ENCODE results near the gene NRTN. TPM values are rescaled to one million over a fixed set of nuclear protein-coding genes. Genes with fewer than 3 reads are reported as not detected.

Gene NRTN
- polyA plus RNA-seq, 3 donors: not detected

DNA sequence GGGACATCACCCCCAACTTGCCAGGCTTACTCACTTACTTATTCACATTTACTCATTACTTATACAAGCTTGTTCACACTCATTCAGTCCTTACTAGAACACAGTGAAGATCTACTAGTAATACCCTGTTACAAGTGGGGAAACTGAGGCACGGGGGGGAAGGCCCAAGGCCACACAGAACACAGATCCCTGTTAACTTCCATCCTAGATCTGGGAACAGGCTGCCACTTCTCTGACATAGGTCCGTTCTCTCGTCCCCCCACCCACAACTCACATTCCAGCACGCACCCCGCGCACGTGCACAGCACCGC lies 1.5 kb upstream of the NRTN start:
- Histone ChIP-seq H3K79me2 (ENCODE audit: insufficient read depth, low read length) (no peaks in the 10 kb centered on the region), H4K20me1 (ENCODE audit: insufficient read depth, low read length) (no peaks in the 10 kb centered on the region), H3K27ac (ENCODE audit: low read depth in 1 of 2, low read length in 2 of 2) (no peak overlapping the region), H3K4me1 (ENCODE audit: control insufficient read depth in 1 of 2, insufficient read depth in 2 of 2, low read length in 2 of 2) (peaks cover 15 to 16% of the 10 kb centered on the region in 2 donors), H3K4me2 (replicated peaks; ENCODE audit: extremely low read depth, low read length, poor library complexity, severe bottlenecking) (peak overlapping the region; percentile 77), H3K36me3 (replicated peaks in 1 of 2; ENCODE audit: control insufficient read depth in 1 of 2, insufficient read depth in 2 of 2, low read length in 2 of 2) (no peaks in the 10 kb centered on the region), H3K9me3 (replicated peaks in 1 of 2; ENCODE audit: control insufficient read depth in 1 of 2, insufficient read depth in 1 of 2, low read length in 2 of 2) (peaks cover 10 to 17% of the 10 kb centered on the region in 2 donors), H2AFZ (ENCODE audit: insufficient read depth, low read depth, low read length, poor library complexity, severe bottlenecking) (peak overlapping the region; percentile 74), H3K4me3 (replicated peaks in 1 of 3; ENCODE audit: low read depth in 2 of 3, low read length in 3 of 3) (peak overlapping the region in 2 of 3 experiments; percentile 27 to 67), H3K27me3 (ENCODE audit: control insufficient read depth in 2 of 2, insufficient read depth in 2 of 2, low read length in 2 of 2) (peaks cover 10 to 55% of the 10 kb centered on the region in 2 donors), H3K9ac (ENCODE audit: insufficient read depth, low read length, poor library complexity, severe bottlenecking) (no peak overlapping the region)
- intact Hi-C loops (cut with micrococcal nuclease): loop anchor here (5.0 to 10.0 kb wide), 2 partner anchors 219 to 221 kb away; no protein-coding TSS in a partner anchor
- H3K36me3 Mint-ChIP-seq: peaks cover 2 to 6% of the 10 kb centered on the region in 2 donors
- peak overlapping the region; percentile 43 to 86 for H3K4me3 Mint-ChIP-seq
- H3K27ac Mint-ChIP-seq: no peak overlapping the region
- no peak for DNase-seq
- H3K4me1 Mint-ChIP-seq: peaks cover 21% of the 10 kb centered on the region
- TF ChIP-seq, protein P1, sequence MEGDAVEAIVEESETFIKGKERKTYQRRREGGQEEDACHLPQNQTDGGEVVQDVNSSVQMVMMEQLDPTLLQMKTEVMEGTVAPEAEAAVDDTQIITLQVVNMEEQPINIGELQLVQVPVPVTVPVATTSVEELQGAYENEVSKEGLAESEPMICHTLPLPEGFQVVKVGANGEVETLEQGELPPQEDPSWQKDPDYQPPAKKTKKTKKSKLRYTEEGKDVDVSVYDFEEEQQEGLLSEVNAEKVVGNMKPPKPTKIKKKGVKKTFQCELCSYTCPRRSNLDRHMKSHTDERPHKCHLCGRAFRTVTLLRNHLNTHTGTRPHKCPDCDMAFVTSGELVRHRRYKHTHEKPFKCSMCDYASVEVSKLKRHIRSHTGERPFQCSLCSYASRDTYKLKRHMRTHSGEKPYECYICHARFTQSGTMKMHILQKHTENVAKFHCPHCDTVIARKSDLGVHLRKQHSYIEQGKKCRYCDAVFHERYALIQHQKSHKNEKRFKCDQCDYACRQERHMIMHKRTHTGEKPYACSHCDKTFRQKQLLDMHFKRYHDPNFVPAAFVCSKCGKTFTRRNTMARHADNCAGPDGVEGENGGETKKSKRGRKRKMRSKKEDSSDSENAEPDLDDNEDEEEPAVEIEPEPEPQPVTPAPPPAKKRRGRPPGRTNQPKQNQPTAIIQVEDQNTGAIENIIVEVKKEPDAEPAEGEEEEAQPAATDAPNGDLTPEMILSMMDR (IDR thresholded peaks at IDR 0.05): no peak
- 17% methylated on average over 8 of the region's 8 CpGs for WGBS (ENCODE audit: insufficient coverage)
- peaks cover 0 to 25% (median 13%) of the 10 kb centered on the region in 7 donors for H3K9me3 Mint-ChIP-seq
- peaks cover 69 to 87% (median 79%) of the 10 kb centered on the region in 3 donors for H3K27me3 Mint-ChIP-seq (ENCODE audit: low read depth in 3 of 3)

DNA sequence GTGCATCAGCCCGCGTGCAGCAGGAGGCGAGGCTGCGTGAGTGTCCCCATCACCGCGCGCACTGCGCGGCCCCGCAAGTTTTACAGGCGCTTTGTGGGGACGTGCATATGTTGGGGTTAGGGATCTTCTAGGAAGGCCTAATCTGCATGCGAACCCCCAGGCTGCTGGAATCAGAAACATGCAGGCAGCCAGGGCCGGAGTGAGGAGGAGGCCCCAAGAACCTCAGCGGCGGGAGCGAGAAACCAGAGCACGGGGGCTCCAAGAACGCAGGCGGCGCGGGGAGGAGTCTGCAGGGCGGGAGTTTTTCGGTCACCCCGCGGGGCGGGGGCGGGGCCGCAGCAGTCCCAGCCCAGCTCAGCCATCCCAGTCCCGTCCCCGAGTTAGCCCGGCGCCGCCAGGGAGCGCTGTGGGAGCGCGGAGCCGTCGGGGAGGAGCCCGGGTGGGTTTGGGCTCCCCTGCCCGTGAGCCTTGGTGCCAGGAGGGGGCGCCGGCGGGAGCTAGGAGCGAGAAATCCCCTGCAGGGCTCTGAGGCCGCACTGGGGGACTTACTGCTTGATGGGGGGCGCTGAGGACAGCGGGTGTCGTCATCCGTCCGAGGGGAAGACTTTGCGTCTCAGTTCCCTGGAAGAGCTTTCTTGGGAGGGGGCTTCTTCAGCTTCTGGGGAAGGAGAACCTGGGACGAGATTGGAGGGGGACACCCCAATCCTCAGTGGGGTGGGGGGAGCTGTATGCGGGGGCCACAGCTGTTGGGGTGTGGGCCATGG lies 933 bp upstream of the NRTN start:
- no peaks in the 10 kb centered on the region for H3K79me2 ChIP-seq (ENCODE audit: insufficient read depth, low read length)
- Mint-ChIP-seq H3K27me3 (ENCODE audit: low read depth in 3 of 3) (peaks cover 63 to 82% (median 74%) of the 10 kb centered on the region in 3 donors), H3K9me3 (peaks cover 0 to 24% (median 13%) of the 10 kb centered on the region in 7 donors), H3K4me1 (peaks cover 24% of the 10 kb centered on the region), H3K27ac (peak overlapping the region in 2 of 7 donors; percentile 63 to 65), H3K4me3 (peak overlapping the region; percentile 60 to 86), H3K36me3 (peaks cover under 1 to 6% of the 10 kb centered on the region in 2 donors)
- H3K27ac ChIP-seq (ENCODE audit: low read depth in 1 of 2, low read length in 2 of 2): no peak overlapping the region
- no peaks in the 10 kb centered on the region for H3K36me3 ChIP-seq (replicated peaks in 1 of 2; ENCODE audit: control insufficient read depth in 1 of 2, insufficient read depth in 2 of 2, low read length in 2 of 2)
- H3K9ac ChIP-seq (ENCODE audit: insufficient read depth, low read length, poor library complexity, severe bottlenecking): no peak overlapping the region
- peak overlapping the region; percentile 77 for H3K4me2 ChIP-seq (replicated peaks; ENCODE audit: extremely low read depth, low read length, poor library complexity, severe bottlenecking)
- peak overlapping the region; percentile 74 for H2AFZ ChIP-seq (ENCODE audit: insufficient read depth, low read depth, low read length, poor library complexity, severe bottlenecking)
- DNase-seq: peak; percentile 69 to 85 (median 80)
- TF ChIP-seq, protein P1 (IDR thresholded peaks at IDR 0.05): peak; percentile 95
- peaks cover 10 to 55% of the 10 kb centered on the region in 2 donors for H3K27me3 ChIP-seq (ENCODE audit: control insufficient read depth in 2 of 2, insufficient read depth in 2 of 2, low read length in 2 of 2)
- WGBS (ENCODE audit: insufficient coverage): 1% methylated on average over 52 of the region's 54 CpGs
- H3K4me3 ChIP-seq (replicated peaks in 1 of 3; ENCODE audit: low read depth in 2 of 3, low read length in 3 of 3): peak overlapping the region in 2 of 3 experiments; percentile 27 to 67
- intact Hi-C loops (cut with micrococcal nuclease): loop anchor here (5.0 to 10.0 kb wide), 2 partner anchors 218 to 221 kb away; no protein-coding TSS in a partner anchor
- H4K20me1 ChIP-seq (ENCODE audit: insufficient read depth, low read length): no peaks in the 10 kb centered on the region
- H3K4me1 ChIP-seq (ENCODE audit: control insufficient read depth in 1 of 2, insufficient read depth in 2 of 2, low read length in 2 of 2): peaks cover 15 to 16% of the 10 kb centered on the region in 2 donors
- peaks cover 10 to 17% of the 10 kb centered on the region in 2 donors for H3K9me3 ChIP-seq (replicated peaks in 1 of 2; ENCODE audit: control insufficient read depth in 1 of 2, insufficient read depth in 1 of 2, low read length in 2 of 2)
